CD4-positive, alpha-beta memory T cell (primary cell): ENCODE measurements around the gene CELA3B. TPM values are rescaled to one million over a fixed set of nuclear protein-coding genes. Genes with fewer than 3 reads are reported as not detected.

ENCODE experiments used
- CTCF ChIA-PET: fragments of 350-600 bp; sonication (Branson Sonifier 250); formaldehyde crosslinking; loops from one replicate; lab custom pipeline; 2021; ENCODE audit warnings: inconsistent platforms; ENCODE audit not compliant: partially characterized antibody; lab: Charles Lee
- POLR2A ChIA-PET: fragments of 350-600 bp; sonication (Branson Sonifier 250); formaldehyde crosslinking; loops from one replicate; lab custom pipeline; 2021; ENCODE audit not compliant: partially characterized antibody; lab: Charles Lee
- DNase-seq, 5 donors: peaks; one replicate each; pipeline versions ENCODE4 v3.0.0 to v3.0.0-alpha.2; 2020 to 2022; ENCODE audit warnings: mixed read lengths in 1 of 5
- H3K27ac ChIP-seq: one replicate; pipeline ENCODE4 v1.7.0; 2013; ENCODE audit warnings: low read depth, low read length
- H3K27me3 ChIP-seq: 2 replicates; pipeline ENCODE4 v1.7.0; 2013; ENCODE audit warnings: mild to moderate bottlenecking, low read length, moderate library complexity; ENCODE audit not compliant: insufficient read depth
- H3K36me3 ChIP-seq: 2 replicates; pipeline ENCODE4 v1.7.0; 2013; ENCODE audit warnings: mild to moderate bottlenecking, low read length, moderate library complexity; ENCODE audit not compliant: insufficient read depth
- H3K4me1 ChIP-seq: 2 replicates; pipeline ENCODE4 v1.7.0; 2013; ENCODE audit warnings: mild to moderate bottlenecking, low read length, moderate library complexity; ENCODE audit not compliant: insufficient read depth
- H3K4me3 ChIP-seq, 2 donors: one replicate each; pipeline ENCODE4 v1.7.0; 2013; ENCODE audit warnings: low read length in 2 of 2, mild to moderate bottlenecking in 1 of 2
- H3K9me3 ChIP-seq, 2 donors: one replicate each; pipeline ENCODE4 v1.7.0; 2013; ENCODE audit warnings: low read length in 2 of 2, control low read depth in 1 of 2; ENCODE audit not compliant: control insufficient read depth in 1 of 2
- H3K27ac Mint-ChIP-seq, 7 donors: one replicate each; pipeline ENCODE4 v1.8.0; 2020 to 2021; ENCODE audit warnings: mixed read lengths in 7 of 7, mild to moderate bottlenecking in 6 of 7, inconsistent platforms in 3 of 7, moderate library complexity in 3 of 7
- H3K27me3 Mint-ChIP-seq, 2 donors: one replicate each; pipeline ENCODE4 v1.8.0; 2020 to 2021; ENCODE audit warnings: mixed read lengths in 2 of 2
- H3K36me3 Mint-ChIP-seq, 2 donors: one replicate each; pipeline ENCODE4 v1.8.0; 2020 to 2021; ENCODE audit warnings: mixed read lengths in 2 of 2, inconsistent platforms in 1 of 2, mild to moderate bottlenecking in 1 of 2
- H3K4me1 Mint-ChIP-seq, 4 donors: one replicate each; pipeline ENCODE4 v1.8.0; 2020 to 2021; ENCODE audit warnings: mixed read lengths in 4 of 4, mild to moderate bottlenecking in 1 of 4
- H3K4me3 Mint-ChIP-seq, 8 donors: one replicate each; pipeline ENCODE4 v1.8.0; 2020 to 2021; ENCODE audit warnings: mixed read lengths in 8 of 8, mild to moderate bottlenecking in 7 of 8, moderate library complexity in 6 of 8, inconsistent platforms in 3 of 8
- H3K9me3 Mint-ChIP-seq, 8 donors: one replicate each; pipeline ENCODE4 v1.8.0; 2020 to 2021; ENCODE audit warnings: mixed read lengths in 8 of 8, mild to moderate bottlenecking in 5 of 8, inconsistent platforms in 3 of 8, moderate library complexity in 1 of 8
- intact Hi-C: fragments of 100-400 bp; cut with micrococcal nuclease; formaldehyde crosslinking; loops from one replicate; pipeline ENCODE4 v1.15.1; 2023
- polyA plus RNA-seq, 2 donors: library from polyadenylated mRNA; unstranded; fragments of 300-500 nt; fragmentation: Illumina TruSeq; gene quantifications; one replicate each; pipeline ENCODE4 v1.2.3, GENCODE V29; 2021
- total RNA-seq, 2 experiments: library from RNA; stranded (reverse); gene quantifications; one replicate each; pipeline ENCODE4 v1.2.3, GENCODE V29; 2021

The CELA3B gene
- total and polyA plus RNA-seq, 4 experiments from 2014 or later: not detected

GRCh38 chr1:21946836-21947587, 29.8 kb upstream of the CELA3B start:
- intact Hi-C loops: no loop called here
- Mint-ChIP-seq H3K4me1 (no peaks in the 10 kb centered on the region), H3K4me3 (no peak overlapping the region), H3K9me3 (no peaks in the 10 kb centered on the region), H3K36me3 (no peaks in the 10 kb centered on the region), H3K27me3 (peaks cover 0 to 2% of the 10 kb centered on the region in 2 donors), H3K27ac (no peak overlapping the region)
- Histone ChIP-seq H3K4me1 (no peaks in the 10 kb centered on the region), H3K4me3 (no peak overlapping the region), H3K27me3 (no peaks in the 10 kb centered on the region), H3K36me3 (no peaks in the 10 kb centered on the region), H3K9me3 (no peaks in the 10 kb centered on the region), H3K27ac (no peak overlapping the region)
- POLR2A ChIA-PET: no interaction called here
- CTCF ChIA-PET: interaction anchor here (0.6 kb wide), 2 partner anchors 153 to 612 kb away, joined by 3 read pairs; no protein-coding TSS in a partner anchor
- DNase-seq: no peak

GRCh38 chr1:21950734-21951133, 26.1 kb upstream of the CELA3B start:
- Mint-ChIP-seq H3K27ac (peak overlapping the region in 1 of 7 donors; percentile 86), H3K27me3 (no peaks in the 10 kb centered on the region), H3K4me3 (no peak overlapping the region), H3K9me3 (no peaks in the 10 kb centered on the region), H3K4me1 (peaks cover 0 to 6% (median 2%) of the 10 kb centered on the region in 4 donors), H3K36me3 (no peaks in the 10 kb centered on the region)
- H3K36me3 ChIP-seq: no peaks in the 10 kb centered on the region
- CTCF ChIA-PET: no interaction called here
- no peaks in the 10 kb centered on the region for H3K27me3 ChIP-seq
- DNase-seq: no peak
- no peak overlapping the region for H3K27ac ChIP-seq
- H3K9me3 ChIP-seq: no peaks in the 10 kb centered on the region
- H3K4me1 ChIP-seq: peaks cover 4% of the 10 kb centered on the region
- POLR2A ChIA-PET: interaction anchor here (0.7 to 1.3 kb wide), 2 partner anchors 12 to 14 kb away, joined by 3 read pairs; no protein-coding TSS in a partner anchor
- intact Hi-C loops: no loop called here
- H3K4me3 ChIP-seq: no peak overlapping the region

- POLR2A ChIA-PET: interaction anchor here (0.7 to 1.3 kb wide), 2 partner anchors 13 to 15 kb away, joined by 3 read pairs; no protein-coding TSS in a partner anchor
- no peaks in the 10 kb centered on the region for H3K36me3 ChIP-seq
- DNase-seq: no peak
- no peaks in the 10 kb centered on the region for H3K36me3 Mint-ChIP-seq
- no peak overlapping the region for H3K4me3 Mint-ChIP-seq
- H3K27me3 Mint-ChIP-seq: no peaks in the 10 kb centered on the region
- H3K27ac ChIP-seq: no peak overlapping the region
- no peak overlapping the region for H3K4me3 ChIP-seq
- CTCF ChIA-PET: interaction anchor here (1.1 kb wide), 1 partner anchor 12 kb away, joined by 3 read pairs; no protein-coding TSS in a partner anchor
- peaks cover 11% of the 10 kb centered on the region for H3K4me1 ChIP-seq
- H3K9me3 ChIP-seq: no peaks in the 10 kb centered on the region
- no peaks in the 10 kb centered on the region for H3K9me3 Mint-ChIP-seq
- H3K27me3 ChIP-seq: no peaks in the 10 kb centered on the region
- H3K4me1 Mint-ChIP-seq: peaks cover 3 to 12% (median 5%) of the 10 kb centered on the region in 4 donors
- intact Hi-C loops: no loop called here
- H3K27ac Mint-ChIP-seq: peak overlapping the region in 1 of 7 donors; percentile 86
Observed at GRCh38 chr1:21951226-21951870, 25.5 kb upstream of the CELA3B start.

GRCh38 chr1:21952786-21953520, 23.9 kb upstream of the CELA3B start:
- CTCF ChIA-PET: no interaction called here
- no peaks in the 10 kb centered on the region for H3K36me3 ChIP-seq
- intact Hi-C loops: no loop called here
- peak overlapping the region in 1 of 7 donors; percentile 69 for H3K27ac Mint-ChIP-seq
- H3K27ac ChIP-seq: no peak overlapping the region
- POLR2A ChIA-PET: no interaction called here
- no peaks in the 10 kb centered on the region for H3K27me3 ChIP-seq
- no peak for DNase-seq
- H3K4me3 ChIP-seq: no peak overlapping the region
- H3K36me3 Mint-ChIP-seq: no peaks in the 10 kb centered on the region
- H3K9me3 ChIP-seq: no peaks in the 10 kb centered on the region
- H3K4me1 ChIP-seq: peaks cover 25% of the 10 kb centered on the region
- H3K9me3 Mint-ChIP-seq: no peaks in the 10 kb centered on the region
- H3K4me1 Mint-ChIP-seq: peaks cover 14 to 28% (median 18%) of the 10 kb centered on the region in 4 donors
- no peak overlapping the region for H3K4me3 Mint-ChIP-seq
- H3K27me3 Mint-ChIP-seq: no peaks in the 10 kb centered on the region

DNA sequence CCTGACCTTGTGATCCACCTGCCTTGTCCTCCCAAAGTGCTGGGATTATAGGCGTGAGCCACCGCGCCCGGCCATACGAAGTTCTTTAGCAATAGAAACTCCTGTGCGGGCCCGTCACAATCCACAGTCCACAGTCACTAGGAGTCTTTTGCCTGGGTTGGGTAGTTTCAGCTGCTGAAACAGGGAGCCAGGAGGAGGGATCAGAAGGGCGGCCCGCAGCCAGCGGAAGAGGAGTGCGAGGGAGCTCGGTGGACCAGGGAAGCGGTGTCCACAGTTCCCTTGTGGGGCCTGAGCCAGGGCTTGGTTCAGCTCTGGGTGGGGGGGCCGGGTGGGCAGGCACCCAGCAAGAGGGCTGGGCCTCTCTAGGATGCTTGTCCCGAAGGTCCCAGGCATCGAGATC, 21.8 kb upstream of the CELA3B start:
- H3K4me3 ChIP-seq: no peak overlapping the region
- Mint-ChIP-seq H3K36me3 (no peaks in the 10 kb centered on the region), H3K9me3 (no peaks in the 10 kb centered on the region), H3K27ac (peak overlapping the region in 2 of 7 donors; percentile 52 to 79), H3K4me3 (no peak overlapping the region), H3K4me1 (peaks cover 20 to 42% (median 25%) of the 10 kb centered on the region in 4 donors), H3K27me3 (peaks cover 0 to 1% of the 10 kb centered on the region in 2 donors)
- CTCF ChIA-PET: interaction anchor here (0.6 kb wide), 1 partner anchor 686 kb away, joined by 3 read pairs; no protein-coding TSS in a partner anchor
- H3K36me3 ChIP-seq: no peaks in the 10 kb centered on the region
- no peaks in the 10 kb centered on the region for H3K27me3 ChIP-seq
- no peak for DNase-seq
- H3K9me3 ChIP-seq: no peaks in the 10 kb centered on the region
- peaks cover 31% of the 10 kb centered on the region for H3K4me1 ChIP-seq
- POLR2A ChIA-PET: no interaction called here
- intact Hi-C loops: no loop called here
- no peak overlapping the region for H3K27ac ChIP-seq

- no peaks in the 10 kb centered on the region for H3K27me3 ChIP-seq
- no peaks in the 10 kb centered on the region for H3K36me3 Mint-ChIP-seq
- H3K4me1 ChIP-seq: peaks cover 31% of the 10 kb centered on the region
- H3K4me3 Mint-ChIP-seq: peak overlapping the region in 3 of 8 donors; percentile 10 to 84 (median 52)
- H3K9me3 Mint-ChIP-seq: no peaks in the 10 kb centered on the region
- peaks cover 20 to 42% (median 25%) of the 10 kb centered on the region in 4 donors for H3K4me1 Mint-ChIP-seq
- no peak for DNase-seq
- intact Hi-C loops: no loop called here
- H3K9me3 ChIP-seq: no peaks in the 10 kb centered on the region
- H3K36me3 ChIP-seq: no peaks in the 10 kb centered on the region
- CTCF ChIA-PET: no interaction called here
- peaks cover 0 to 1% of the 10 kb centered on the region in 2 donors for H3K27me3 Mint-ChIP-seq
- POLR2A ChIA-PET: interaction anchor here (2.6 to 4.0 kb wide), 2 partner anchors 18 to 173 kb away, joined by 14 to 19 read pairs; partner anchors contain the start of genes HSPG2 and USP48
- H3K27ac Mint-ChIP-seq: peak overlapping the region in 5 of 7 donors; percentile 37 to 96 (median 96)
- no peak overlapping the region for H3K27ac ChIP-seq
- H3K4me3 ChIP-seq: no peak overlapping the region
Observed at GRCh38 chr1:21955501-21956281, 21.1 kb upstream of the CELA3B start.
